HT-29 (cell line): Measurements from ENCODE around the gene EEIG2. TPM values are rescaled to one million over a fixed set of nuclear protein-coding genes. Genes with fewer than 3 reads are reported as not detected.

Experiments used
- DNase-seq: peaks from one replicate; pipeline ENCODE4 v3.0.0-alpha.2; 2015; ENCODE audit warnings: low spot score
- total RNA-seq: library from RNA; depleted of rRNA; stranded (reverse); fragments of >200 nt; shearing (Covaris generic); gene quantifications from 2 replicates; pipeline ENCODE4 v1.2.3, GENCODE V29; 2014; rRNA removed

EEIG2 gene
- total RNA-seq, 1 experiment from 2014 or later = 2.1 TPM

DNA sequence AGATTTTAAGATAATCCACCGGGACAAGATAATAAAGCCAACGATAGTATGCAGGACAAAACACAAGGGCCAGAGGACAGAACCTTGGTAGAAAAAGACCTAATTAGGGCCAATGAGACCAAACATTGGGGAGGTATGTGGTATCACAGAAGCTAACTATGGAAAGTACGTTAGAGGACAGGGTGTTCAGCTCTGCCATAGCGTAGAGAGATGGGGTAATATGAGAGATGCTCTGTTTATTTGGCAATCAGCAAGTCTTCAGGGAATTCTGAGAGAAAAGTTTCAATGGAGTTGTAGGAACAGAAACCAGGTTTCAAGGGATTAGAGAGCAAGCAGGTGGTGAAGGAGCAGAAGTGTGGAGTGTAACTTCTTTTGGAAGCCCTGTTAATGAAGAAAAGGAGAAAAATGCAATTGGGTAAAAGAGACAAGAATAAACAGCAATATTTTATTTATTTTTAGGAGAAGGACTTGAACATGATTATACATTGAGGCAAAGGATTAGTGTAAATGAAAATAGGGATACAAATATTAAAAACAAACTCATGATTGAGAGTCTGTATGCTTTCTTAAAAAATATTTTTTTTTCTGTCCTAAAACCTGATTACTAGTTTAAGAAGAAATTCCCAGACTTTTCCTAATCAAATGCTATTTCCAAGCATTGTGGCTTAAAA lies 24.0 kb downstream of the EEIG2 start:
- no peak for DNase-seq

DNA sequence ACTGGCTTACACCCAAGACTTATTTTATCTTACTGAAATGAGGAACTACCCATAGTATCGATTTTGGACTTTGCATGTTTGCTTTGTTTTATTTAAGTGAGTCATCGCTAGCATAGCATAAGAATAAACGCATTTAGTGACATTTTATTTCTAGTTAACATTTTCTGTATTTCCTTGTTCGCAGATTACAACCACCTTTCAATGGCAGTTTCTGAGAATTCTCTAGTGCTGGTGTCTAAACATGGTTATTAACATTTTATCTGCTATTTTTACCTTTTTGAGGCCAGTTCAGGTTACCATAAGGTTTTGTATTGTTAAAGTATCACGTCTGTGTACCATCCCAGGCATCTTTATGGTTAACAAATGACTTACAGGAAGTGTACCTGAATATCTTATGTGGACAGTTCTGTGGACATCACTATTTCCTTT lies 24.5 kb downstream of the EEIG2 start:
- DNase-seq = peak; percentile 79

- peak; percentile 18 for DNase-seq
Observed at GRCh38 chr1:108585313-108585712, 25.4 kb downstream of the EEIG2 start.

GRCh38 chr1:108590441-108590840 lies 30.5 kb downstream of the EEIG2 start:
- no peak for DNase-seq

- peak; percentile 46 for DNase-seq
Observed at GRCh38 chr1:108590957-108591356, 31.1 kb downstream of the EEIG2 start.

DNA sequence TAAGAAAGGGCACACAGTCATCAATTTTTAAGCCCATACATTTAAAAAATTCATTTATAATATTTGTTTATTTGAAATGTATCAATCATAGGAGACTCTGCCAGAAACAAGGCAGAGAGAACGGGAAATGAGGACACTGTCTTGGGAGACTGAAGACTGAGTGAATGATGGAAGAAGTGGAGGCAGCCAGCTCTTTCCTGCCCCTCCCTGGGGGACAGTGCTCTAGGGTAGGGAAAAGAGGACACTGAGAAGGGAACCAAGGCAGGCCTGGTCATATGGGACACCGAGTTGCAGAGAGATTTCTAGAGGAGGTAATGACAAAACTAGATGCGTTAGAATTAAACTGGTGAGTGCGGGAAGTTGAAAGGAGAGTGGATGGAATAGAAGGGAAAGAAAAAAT lies 31.6 kb downstream of the EEIG2 start:
- DNase-seq = no peak

DNA sequence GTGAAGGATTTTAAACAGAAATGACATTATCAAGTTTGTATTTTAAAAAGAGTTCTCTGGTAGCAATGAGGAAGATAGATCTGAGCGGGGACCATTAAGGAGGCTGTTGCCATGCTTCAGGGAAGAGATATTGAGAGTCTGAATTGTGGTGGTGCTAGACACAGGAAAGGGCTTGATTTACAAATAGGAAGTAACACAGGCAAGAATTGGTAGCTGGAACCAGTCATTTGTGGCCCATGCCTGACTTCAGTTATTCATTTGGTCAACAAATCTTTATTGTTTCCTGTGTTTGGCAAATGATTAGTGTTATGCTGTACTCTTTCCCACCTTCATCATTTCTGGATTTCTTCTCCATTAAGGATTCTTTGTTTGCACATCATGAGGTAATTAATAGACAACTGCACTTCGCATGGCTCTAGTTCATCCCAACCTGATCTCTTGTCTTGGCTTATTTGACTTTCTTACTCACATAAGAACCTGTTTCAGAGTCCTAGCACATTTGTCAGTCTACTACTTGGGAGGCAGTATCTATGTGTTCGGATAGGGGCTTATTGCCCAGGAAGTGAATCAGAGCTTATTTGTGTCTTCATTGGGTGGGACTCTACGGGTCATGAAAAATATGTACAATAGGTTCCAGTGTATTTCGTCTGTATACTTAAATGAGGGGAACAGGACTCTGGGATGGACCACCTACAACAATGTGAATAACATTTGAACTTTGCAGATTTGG lies 32.3 kb downstream of the EEIG2 start:
- DNase-seq = peak; percentile 20

- DNase-seq = no peak
Observed at GRCh38 chr1:108593448-108593847, 33.5 kb downstream of the EEIG2 start.

- no peak for DNase-seq
Observed at GRCh38 chr1:108595507-108595906, 35.6 kb downstream of the EEIG2 start.

DNA sequence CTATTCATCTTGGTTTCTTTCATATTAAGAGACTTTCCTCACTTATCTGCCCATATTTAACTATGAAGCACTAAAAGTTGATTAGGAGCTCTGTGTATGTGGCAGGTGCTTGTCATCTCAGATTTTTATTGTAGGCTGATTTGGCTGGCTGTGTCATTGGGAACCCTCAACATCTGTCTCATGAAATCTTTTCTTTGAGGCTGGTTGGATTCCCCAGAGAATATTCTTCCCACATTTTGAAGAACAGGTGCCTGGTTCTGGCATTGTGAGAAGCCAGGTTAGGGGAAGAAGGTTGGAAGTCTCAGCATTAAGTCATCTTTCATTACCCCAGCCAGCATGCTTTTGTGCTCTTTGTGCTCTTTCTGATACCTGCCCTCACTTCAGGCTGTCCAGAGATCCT lies 37.1 kb downstream of the EEIG2 start:
- DNase-seq = no peak

DNA sequence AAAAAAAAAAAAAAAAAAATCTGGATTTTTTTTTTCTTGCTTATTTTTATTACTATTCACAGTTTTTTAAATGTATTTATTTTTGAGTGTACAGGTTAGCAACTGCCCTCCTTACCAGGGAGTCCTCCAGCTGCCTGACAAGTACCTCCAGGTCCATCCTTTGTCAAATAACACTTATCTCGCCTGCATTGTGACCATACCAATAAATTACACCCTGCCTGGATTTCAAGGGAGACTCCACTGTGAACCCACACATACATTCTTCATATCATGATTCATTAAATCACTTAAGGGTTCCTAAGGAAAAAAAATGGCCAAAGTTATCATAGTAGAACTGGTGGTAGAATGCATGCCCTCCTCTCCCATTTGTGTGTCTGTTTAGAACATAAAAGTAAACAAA lies 38.4 kb downstream of the EEIG2 start:
- DNase-seq = no peak

DNA sequence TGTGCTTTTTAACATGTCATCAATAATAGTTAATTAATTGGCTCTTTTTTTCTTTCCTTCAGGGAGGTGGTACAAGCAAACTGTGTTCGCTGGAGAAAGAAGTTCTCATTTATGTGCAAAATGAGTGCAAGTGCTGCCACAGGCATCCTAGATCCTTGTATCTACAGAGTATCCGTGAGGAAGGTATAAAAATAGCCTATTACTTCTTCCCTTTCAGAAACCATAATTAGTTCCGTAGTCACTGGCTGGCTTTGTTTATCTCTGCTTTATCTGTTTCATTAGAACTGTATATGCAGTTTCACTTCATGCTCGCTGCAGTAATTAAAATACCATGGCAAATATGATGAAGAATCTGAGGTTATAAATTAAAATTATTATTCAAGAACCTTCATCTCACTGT lies 40.6 kb downstream of the EEIG2 start:
- DNase-seq = no peak

GRCh38 chr1:108601708-108602410 lies 42.0 kb downstream of the EEIG2 start:
- no peak for DNase-seq

DNA sequence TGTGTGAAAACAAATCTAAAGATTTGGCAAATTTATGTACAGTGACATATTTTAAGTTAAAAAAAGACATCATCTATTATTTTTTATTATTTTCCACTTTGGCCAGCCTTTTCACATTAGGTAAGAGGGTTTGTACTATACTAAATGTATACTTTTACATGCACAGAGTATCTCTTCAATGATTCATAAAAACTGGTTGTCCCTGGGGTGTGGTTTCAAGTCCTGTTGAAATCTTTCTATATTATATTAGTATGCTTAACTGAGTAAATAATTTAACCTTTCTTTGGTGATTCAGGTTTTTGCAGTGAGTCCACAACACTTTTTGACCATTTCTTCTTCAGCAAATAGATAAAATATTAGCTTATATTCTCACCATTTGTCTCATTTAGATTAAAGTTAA lies 45.7 kb downstream of the EEIG2 start:
- no peak for DNase-seq

- no peak for DNase-seq
Observed at GRCh38 chr1:108606478-108606877, 46.6 kb downstream of the EEIG2 start.

DNA sequence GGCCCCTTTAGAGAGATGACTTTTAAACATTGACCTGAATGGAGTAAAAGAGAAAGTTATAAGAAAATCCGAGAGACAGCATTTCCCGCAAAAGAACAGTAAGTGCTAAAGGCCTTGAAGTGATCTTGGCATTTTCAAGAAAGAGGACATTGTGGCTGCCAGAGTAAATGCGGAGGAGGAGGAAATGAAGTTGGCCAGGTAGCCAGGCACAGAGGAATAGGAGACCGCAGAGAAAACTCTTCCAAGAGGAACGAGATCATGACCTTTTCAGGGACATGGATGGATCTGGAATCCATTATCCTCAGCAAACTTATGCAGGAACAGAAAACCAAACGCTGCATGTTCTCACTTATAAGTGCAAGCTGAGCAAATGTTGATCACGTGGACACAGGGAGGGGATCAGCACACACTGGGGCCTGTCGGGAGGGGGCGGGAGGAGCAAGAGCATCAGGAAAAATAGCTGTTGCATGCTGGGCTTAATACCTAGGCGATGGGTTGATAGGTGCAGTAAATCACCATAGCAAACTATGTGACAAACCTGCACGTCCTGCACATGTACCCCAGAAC lies 49.7 kb downstream of the EEIG2 start:
- no peak for DNase-seq

Other genes with a start within 250 kb of the EEIG2 start
- gene NBPF6, start 109.8 kb upstream of the EEIG2 start, total RNA-seq = not detected in 2 replicates
- 15.1 and 15.2 TPM in 2 replicates for gene HENMT1, start 101.0 kb downstream of the EEIG2 start, total RNA-seq
- gene PRPF38B, start 132.2 kb downstream of the EEIG2 start, total RNA-seq = 28.2 and 30.0 TPM in 2 replicates
- not detected in 2 replicates for gene FNDC7, start 152.8 kb downstream of the EEIG2 start, total RNA-seq
- 10.1 and 14.0 TPM in 2 replicates for gene STXBP3, start 186.6 kb downstream of the EEIG2 start, total RNA-seq